IMR-90 (cell line): Measurements from ENCODE around the gene SQSTM1. TPM values are rescaled to one million over a fixed set of nuclear protein-coding genes. Genes with fewer than 3 reads are reported as not detected.

Experiments used
- ATAC-seq: fragments of 200-7000 bp; cut with Tn5 transposase; 2 replicates; pipeline ENCODE4 v1.9.1; 2020; ENCODE audit warnings: low read depth, mild to moderate bottlenecking, moderate library complexity
- BruUV-seq: library from RNA; stranded (reverse); fragments of 400-500 nt; replicated peaks from 2 replicates; lab custom pipeline; 2021; lab: Mats Ljungman, UMichigan
- CTCF ChIA-PET: fragments of 300-600 bp; formaldehyde crosslinking; extraction: SDS; loops from one replicate; lab custom pipeline; 2021; ENCODE audit warnings: antibody characterized with exemption; lab: Yijun Ruan, JAX
- POLR2A ChIA-PET: fragments of 300-600 bp; sonication (Branson Sonifier 250); formaldehyde crosslinking; loops from one replicate; lab custom pipeline; 2022; ENCODE audit warnings: antibody characterized with exemption; ENCODE audit not compliant: unreplicated experiment; lab: Charles Lee
- DNase-seq: peaks from one replicate; pipeline ENCODE4 v3.0.0; 2013
- H2AFZ ChIP-seq: replicated peaks from 2 replicates; pipeline ENCODE3; 2013; ENCODE audit warnings: low read length, mild to moderate bottlenecking; ENCODE audit not compliant: poor library complexity
- H2AK5ac ChIP-seq: 2 replicates; pipeline ENCODE4 v1.6.1; 2013; ENCODE audit warnings: low read depth, low read length, inconsistent platforms
- H2AK9ac ChIP-seq: replicated peaks from 2 replicates; pipeline ENCODE3; 2013; ENCODE audit warnings: mild to moderate bottlenecking, low read depth, low read length, moderate library complexity; ENCODE audit not compliant: poor library complexity
- H2BK120ac ChIP-seq: 2 replicates; pipeline ENCODE4 v1.6.1; 2013; ENCODE audit warnings: low read depth, low read length, inconsistent platforms
- H2BK15ac ChIP-seq: 3 replicates; pipeline ENCODE4 v1.6.1; 2013; ENCODE audit warnings: low read depth, low read length, inconsistent platforms
- H2BK20ac ChIP-seq: 2 replicates; pipeline ENCODE4 v1.6.1; 2013; ENCODE audit warnings: low read depth, mild to moderate bottlenecking, inconsistent platforms, low read length, moderate library complexity
- H2BK5ac ChIP-seq: 2 replicates; pipeline ENCODE4 v1.6.1; 2013; ENCODE audit warnings: mild to moderate bottlenecking, low read depth, low read length, inconsistent platforms; ENCODE audit not compliant: poor library complexity, severe bottlenecking
- H3K14ac ChIP-seq: replicated peaks from 2 replicates; pipeline ENCODE4 v1.6.1; 2013; ENCODE audit warnings: low read depth, low read length, inconsistent platforms
- H3K18ac ChIP-seq: 2 replicates; pipeline ENCODE4 v1.6.1; 2013; ENCODE audit warnings: low read depth, low read length, control low read depth
- H3K23ac ChIP-seq: 2 replicates; pipeline ENCODE4 v1.6.1; 2013; ENCODE audit warnings: low read depth, low read length, inconsistent platforms
- H3K27ac ChIP-seq: 2 replicates; pipeline ENCODE4 v1.5.1; 2013; ENCODE audit warnings: mild to moderate bottlenecking, control low read depth, low read length; ENCODE audit not compliant: insufficient read depth
- H3K27me3 ChIP-seq: 2 replicates; pipeline ENCODE4 v1.6.1; 2013; ENCODE audit warnings: low read length; ENCODE audit not compliant: control insufficient read depth, insufficient read depth
- H3K36me3 ChIP-seq: 2 replicates; pipeline ENCODE4 v1.6.1; 2013; ENCODE audit warnings: low read length, mixed read lengths; ENCODE audit not compliant: control insufficient read depth, insufficient read depth
- H3K4ac ChIP-seq: 2 replicates; pipeline ENCODE4 v1.6.1; 2013; ENCODE audit warnings: low read depth, low read length, inconsistent platforms
- H3K4me1 ChIP-seq: 2 replicates; pipeline ENCODE4 v1.6.1; 2013; ENCODE audit warnings: low read length, mixed read lengths; ENCODE audit not compliant: control insufficient read depth, insufficient read depth
- H3K4me2 ChIP-seq: 2 replicates; pipeline ENCODE4 v1.6.1; 2013; ENCODE audit warnings: low read depth, mild to moderate bottlenecking, control low read depth, low read length, moderate library complexity
- H3K4me3 ChIP-seq: 2 replicates; pipeline ENCODE4 v1.5.1; 2013; ENCODE audit warnings: low read depth, mild to moderate bottlenecking, control low read depth, low read length, moderate library complexity; ENCODE audit not compliant: insufficient read depth
- H3K56ac ChIP-seq: 2 replicates; pipeline ENCODE4 v1.6.1; 2013; ENCODE audit warnings: low read length, inconsistent platforms; ENCODE audit not compliant: insufficient read depth; ENCODE audit errors: extremely low read depth
- H3K79me1 ChIP-seq, 2 experiments: 2 replicates each; pipeline ENCODE4 v1.6.1; 2013; ENCODE audit warnings: low read length in 2 of 2, inconsistent platforms in 1 of 2, low read depth in 1 of 2
- H3K9ac ChIP-seq: 2 replicates; pipeline ENCODE4 v1.6.1; 2013; ENCODE audit warnings: low read depth, low read length, control low read depth
- H3K9me1 ChIP-seq: 2 replicates; pipeline ENCODE4 v1.6.1; 2013; ENCODE audit warnings: low read length, inconsistent platforms; ENCODE audit not compliant: insufficient read depth
- H3K9me3 ChIP-seq: 2 replicates; pipeline ENCODE4 v1.6.1; 2013; ENCODE audit warnings: low read length; ENCODE audit not compliant: control insufficient read depth, insufficient read depth
- H4K20me1 ChIP-seq: 2 replicates; pipeline ENCODE4 v1.6.1; 2013; ENCODE audit warnings: low read length, inconsistent platforms; ENCODE audit not compliant: insufficient read depth
- H4K5ac ChIP-seq: 2 replicates; pipeline ENCODE4 v1.6.1; 2013; ENCODE audit warnings: mild to moderate bottlenecking, low read depth, low read length, control low read depth
- H4K8ac ChIP-seq, 2 experiments: 2 replicates each; pipeline ENCODE4 v1.6.1; 2013; ENCODE audit warnings: low read depth in 2 of 2, low read length in 2 of 2, control low read depth in 1 of 2, inconsistent platforms in 1 of 2
- H4K91ac ChIP-seq: 2 replicates; pipeline ENCODE4 v1.6.1; 2013; ENCODE audit warnings: low read depth, low read length, inconsistent platforms; ENCODE audit not compliant: insufficient read depth
- CEBPB ChIP-seq: IDR thresholded peaks from 2 replicates; pipeline ENCODE4 v1.6.1; 2012; ENCODE audit warnings: low read depth, low read length, improper control_type of control experiment
- CHD1 ChIP-seq: IDR thresholded peaks from 2 replicates; pipeline ENCODE4 v1.6.1; 2012; ENCODE audit warnings: low read depth, low read length, improper control_type of control experiment
- CTCF ChIP-seq: conservative IDR thresholded peaks from 2 replicates; pipeline ENCODE4 v1.5.1; 2012; ENCODE audit warnings: mild to moderate bottlenecking, low read depth, low read length, improper control_type of control experiment
- FOS ChIP-seq: fragments of 150-350 bp; IDR thresholded peaks from 2 replicates; pipeline ENCODE4 v1.6.1; 2016; ENCODE audit warnings: low read depth, low read length
- MAZ ChIP-seq: IDR thresholded peaks from 2 replicates; pipeline ENCODE4 v1.6.1; 2012; ENCODE audit warnings: low read depth, mild to moderate bottlenecking, low read length, improper control_type of control experiment, moderate library complexity, borderline replicate concordance
- MXI1 ChIP-seq: IDR thresholded peaks from 2 replicates; pipeline ENCODE4 v1.6.1; 2012; ENCODE audit warnings: low read depth, mild to moderate bottlenecking, low read length, moderate library complexity, borderline replicate concordance
- POLR2A ChIP-seq: IDR thresholded peaks from 2 replicates; pipeline ENCODE4 v1.6.1; 2012; ENCODE audit warnings: mild to moderate bottlenecking, low read depth, low read length
- USF2 ChIP-seq: fragments of 150-350 bp; IDR thresholded peaks from 2 replicates; pipeline ENCODE4 v1.6.1; 2017; ENCODE audit warnings: mild to moderate bottlenecking, antibody characterized with exemption, low read length, low read depth
- WGBS, 2 experiments: methylation state at CpG; one replicate each; pipeline versions ENCODE4 v1.1.5 to v1.1.7; 2013; ENCODE audit warnings: missing lambda C conversion rate in 2 of 2; ENCODE audit not compliant: insufficient read length in 1 of 2; ENCODE audit errors: extremely low coverage in 2 of 2; 5-methylcytosine and 5-hydroxymethylcytosine counted together
- dilution Hi-C: fragments of 300-500 bp; cut with HindIII; formaldehyde crosslinking; loops from one replicate; pipeline ENCODE4 v1.14.3; 2018; ENCODE audit warnings: low sequenced_read_pairs; ENCODE audit not compliant: unreplicated experiment
- in situ Hi-C: fragments of 300-500 bp; cut with MboI; formaldehyde crosslinking; loops from 3 replicates; pipeline ENCODE4 v1.14.3; 2019; ENCODE audit warnings: low sequenced_read_pairs, inconsistent platforms, mixed read lengths
- intact Hi-C: fragments of 100-400 bp; cut with micrococcal nuclease; formaldehyde crosslinking; loops from 2 replicates; pipeline ENCODE4 v1.10.0; 2022
- polyA plus RNA-seq, 3 experiments: library from polyadenylated mRNA; depleted of rRNA; stranded (reverse); fragments of >200 nt; gene quantifications; 2 replicates each; pipeline ENCODE4 v1.2.3, GENCODE V29; 2012; ENCODE audit warnings: low replicate concordance in 1 of 3
- total RNA-seq: library from RNA; depleted of rRNA; stranded (reverse); fragments of >200 nt; gene quantifications from 2 replicates; pipeline ENCODE4 v1.2.3, GENCODE V29; 2012

The SQSTM1 gene
- total and polyA plus RNA-seq, 2 of the 4 experiments (the other 2 are of a cell fraction) = 152 to 184 TPM

GRCh38 chr5:179805529-179806249 lies 15.0 kb upstream of the SQSTM1 start:
- CTCF ChIA-PET = no interaction called here
- peaks cover 20% of the 10 kb centered on the region for H3K4me1 ChIP-seq
- no peak overlapping the region for H2BK15ac ChIP-seq
- peak overlapping the region; percentile 88 for H2AFZ ChIP-seq
- peaks cover 45% of the 10 kb centered on the region for H4K20me1 ChIP-seq
- H4K91ac ChIP-seq = peak overlapping the region; percentile 49; the same call in 1 of the 2 replicates
- POLR2A ChIA-PET = no interaction called here
- H3K4ac ChIP-seq = peak overlapping the region; percentile 86
- peak overlapping the region; percentile 98 for H3K4me3 ChIP-seq
- H2BK5ac ChIP-seq = peak overlapping the region; percentile 85
- H3K23ac ChIP-seq = peak overlapping the region; percentile 17
- H2AK5ac ChIP-seq = peak overlapping the region; percentile 79
- in situ Hi-C loops (no loop called here), intact Hi-C loops (loop anchor here (5.0 kb wide), 1 partner anchor 52 kb away; the partner anchor contains the start of gene MRNIP), dilution Hi-C loops (no loop called here)
- H3K9me1 ChIP-seq = 0 out of 2 replicates have a peak, but pooled peaks cover 2% of the 10 kb centered on the region
- BruUV-seq = no TSS peak
- no peak overlapping the region for H2BK20ac ChIP-seq
- peak overlapping the region; percentile 89 for H3K27ac ChIP-seq
- peak overlapping the region; percentile 91 for H2AK9ac ChIP-seq
- DNase-seq (no peak), ATAC-seq (peak; percentile 36)
- no peaks in the 10 kb centered on the region for H3K9me3 ChIP-seq
- H2BK120ac ChIP-seq = peak overlapping the region; percentile 48; the same call in 1 of the 2 replicates
- H3K56ac ChIP-seq = no peak overlapping the region
- peak overlapping the region; percentile 84 for H3K9ac ChIP-seq
- H3K79me1 ChIP-seq = peaks cover 26 to 57% of the 10 kb centered on the region in 2 experiments
- WGBS, 2 experiments = 10% methylated on average over 15 of the region's 65 CpGs; no CpG with 5 or more reads in 1 of the 2 experiments
- TF ChIP-seq MAZ = peak; percentile 31; the same call in 1 of the 2 replicates
- no peak for TF ChIP-seq USF2
- TF ChIP-seq CTCF = no peak
- no peak for TF ChIP-seq POLR2A
- TF ChIP-seq FOS = no peak
- TF ChIP-seq CHD1 = no peak
- no peak for TF ChIP-seq CEBPB
- peak; percentile 1; the same call in 1 of the 2 replicates for TF ChIP-seq MXI1
- H4K8ac ChIP-seq = peak overlapping the region; percentile 53 to 68; a peak in 2 of 4 replicates
- H3K27me3 ChIP-seq = no peaks in the 10 kb centered on the region
- peak overlapping the region; percentile 94 for H3K14ac ChIP-seq
- peak overlapping the region; percentile 85 for H3K4me2 ChIP-seq
- peaks cover 14% of the 10 kb centered on the region for H3K36me3 ChIP-seq
- H4K5ac ChIP-seq = 0 out of 2 replicates have a peak overlapping the region, but pooled peaks have one; percentile 38
- peak overlapping the region; percentile 21; the same call in 1 of the 2 replicates for H3K18ac ChIP-seq
